SH-SY5Y (cell line): ENCODE measurements around the gene CLK2.

Source experiments
- GATA2 ChIP-seq: IDR thresholded peaks from 2 replicates; pipeline ENCODE4 v1.6.1; 2011; ENCODE audit warnings: mild to moderate bottlenecking, low read depth, low read length
- GATA3 ChIP-seq: IDR thresholded peaks from 2 replicates; pipeline ENCODE4 v1.6.1; 2011; ENCODE audit warnings: low read depth, mild to moderate bottlenecking, low read length, moderate library complexity

DNA sequence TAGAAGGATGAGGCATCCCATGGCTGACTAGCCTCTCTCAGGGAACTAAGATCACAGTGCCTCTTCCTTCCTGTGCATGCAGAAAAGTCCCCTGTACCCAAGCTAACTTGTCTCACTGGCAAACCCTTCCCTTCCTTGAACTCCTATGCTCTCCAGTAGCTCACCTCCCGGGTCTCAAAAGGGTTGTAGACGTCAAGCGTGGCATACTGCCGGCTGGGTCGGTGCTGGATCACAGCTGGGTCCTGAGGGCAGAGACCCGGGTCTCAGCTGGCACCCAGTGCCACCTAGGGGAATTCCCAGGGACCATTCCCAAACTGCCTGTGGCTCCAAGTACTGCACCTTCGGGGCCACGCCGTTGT, 11.8 kb downstream of the CLK2 start:
- TF ChIP-seq GATA2 (no peak), GATA3 (no peak)
